DND-41 (cell line): Measurements from ENCODE around the gene MATN1.

Experiments
- ATAC-seq: fragments of 200-7000 bp; cut with Tn5 transposase; 3 replicates; pipeline ENCODE4 v1.9.1; 2021; ENCODE audit warnings: low read depth; ENCODE audit not compliant: insufficient read depth
- DNase-seq: peaks from one replicate; pipeline ENCODE4 v3.0.0-alpha.2; 2020
- H2AFZ ChIP-seq: 2 replicates; pipeline ENCODE4 v1.6.0; 2012; ENCODE audit warnings: low read depth, low read length
- H3K27ac ChIP-seq: 2 replicates; pipeline ENCODE4 v1.5.1; 2012; ENCODE audit warnings: low read length, inconsistent platforms
- H3K27me3 ChIP-seq: fragments of 200-600 bp; sonication (generic); 2 replicates; pipeline ENCODE4 v1.6.0; 2012; ENCODE audit warnings: low read length, mild to moderate bottlenecking, inconsistent platforms; ENCODE audit not compliant: insufficient read depth, poor library complexity
- H3K36me3 ChIP-seq: 2 replicates; pipeline ENCODE4 v1.5.1; 2012; ENCODE audit warnings: low read length, inconsistent platforms; ENCODE audit not compliant: insufficient read depth
- H3K4me1 ChIP-seq: 2 replicates; pipeline ENCODE4 v1.5.1; 2012; ENCODE audit warnings: mild to moderate bottlenecking, low read length; ENCODE audit not compliant: insufficient read depth
- H3K4me2 ChIP-seq: 2 replicates; pipeline ENCODE4 v1.6.0; 2012; ENCODE audit warnings: mild to moderate bottlenecking, moderate library complexity, low read length, inconsistent platforms; ENCODE audit not compliant: insufficient read depth
- H3K4me3 ChIP-seq, 2 experiments: fragments of 200-600 bp in 1 of 2; shearing (Covaris generic) in 1 of 2; 2 replicates each; pipeline ENCODE4 v1.5.1; 2012 to 2016; ENCODE audit warnings: inconsistent platforms in 2 of 2, low read length in 2 of 2, mild to moderate bottlenecking in 2 of 2, low read depth in 1 of 2, moderate library complexity in 1 of 2
- H3K79me2 ChIP-seq: 2 replicates; pipeline ENCODE4 v1.6.0; 2012; ENCODE audit warnings: low read length, inconsistent platforms; ENCODE audit not compliant: insufficient read depth
- H3K9ac ChIP-seq: 2 replicates; pipeline ENCODE4 v1.6.0; 2012; ENCODE audit warnings: low read depth, mild to moderate bottlenecking, inconsistent platforms, low read length, moderate library complexity
- H3K9me3 ChIP-seq: 2 replicates; pipeline ENCODE4 v1.5.1; 2012; ENCODE audit warnings: low read length, moderate library complexity, mild to moderate bottlenecking, inconsistent platforms; ENCODE audit not compliant: insufficient read depth, severe bottlenecking
- H4K20me1 ChIP-seq: 2 replicates; pipeline ENCODE4 v1.6.0; 2012; ENCODE audit warnings: low read length; ENCODE audit not compliant: insufficient read depth
- CTCF ChIP-seq: IDR thresholded peaks from 2 replicates; pipeline ENCODE4 v1.5.1; 2012; ENCODE audit warnings: borderline replicate concordance, low read length, moderate library complexity, mild to moderate bottlenecking; ENCODE audit not compliant: poor library complexity, severe bottlenecking; ENCODE audit errors: extremely low read depth
- EZH2 ChIP-seq: IDR thresholded peaks from 3 replicates; pipeline ENCODE4 v1.6.1; 2012; ENCODE audit warnings: borderline replicate concordance, low read depth, mild to moderate bottlenecking, moderate library complexity, low read length, inconsistent platforms; ENCODE audit not compliant: severe bottlenecking

Gene MATN1

GRCh38 chr1:30721812-30722537 lies 1.4 kb downstream of the MATN1 start:
- Histone ChIP-seq H3K27ac (no peak overlapping the region), H3K9ac (no peak overlapping the region), H3K4me1 (peaks cover 19% of the 10 kb centered on the region), H3K79me2 (no peaks in the 10 kb centered on the region), H3K4me2 (no peak overlapping the region), H3K27me3 (no peaks in the 10 kb centered on the region), H3K4me3 (no peak overlapping the region), H2AFZ (no peak overlapping the region), H3K9me3 (no peaks in the 10 kb centered on the region), H3K36me3 (no peaks in the 10 kb centered on the region), H4K20me1 (peaks cover 7% of the 10 kb centered on the region; the same call in 1 of the 2 replicates)
- ATAC-seq (no peak), DNase-seq (no peak)
- peak; percentile 2 for TF ChIP-seq CTCF
- TF ChIP-seq EZH2, result no peak

GRCh38 chr1:30721341-30721793 lies 2.0 kb downstream of the MATN1 start:
- no peak for DNase-seq
- H3K4me1 ChIP-seq, result peaks cover 19% of the 10 kb centered on the region
- H3K4me2 ChIP-seq, result no peak overlapping the region

GRCh38 chr1:30720271-30721223 lies 2.8 kb downstream of the MATN1 start:
- Histone ChIP-seq H3K9ac (no peak overlapping the region), H3K9me3 (no peaks in the 10 kb centered on the region), H3K27ac (no peak overlapping the region), H3K27me3 (no peaks in the 10 kb centered on the region), H3K4me1 (peaks cover 19% of the 10 kb centered on the region), H2AFZ (no peak overlapping the region), H3K4me3 (no peak overlapping the region), H3K79me2 (no peaks in the 10 kb centered on the region), H4K20me1 (peaks cover 7% of the 10 kb centered on the region; the same call in 1 of the 2 replicates), H3K36me3 (no peaks in the 10 kb centered on the region), H3K4me2 (no peak overlapping the region)
- no peak for TF ChIP-seq CTCF
- TF ChIP-seq EZH2, result no peak
- DNase-seq (no peak), ATAC-seq (no peak)

More at GRCh38 chr1:30721341-30721793, 2.0 kb downstream of the MATN1 start:
- ATAC-seq, result no peak
- H3K9me3 ChIP-seq, result no peaks in the 10 kb centered on the region
- TF ChIP-seq CTCF, result no peak
- TF ChIP-seq EZH2, result no peak
- H3K79me2 ChIP-seq, result no peaks in the 10 kb centered on the region
- no peak overlapping the region for H3K9ac ChIP-seq
- no peak overlapping the region for H3K4me3 ChIP-seq
- no peaks in the 10 kb centered on the region for H3K36me3 ChIP-seq
- H3K27me3 ChIP-seq, result no peaks in the 10 kb centered on the region
- H3K27ac ChIP-seq, result no peak overlapping the region
- H4K20me1 ChIP-seq, result peaks cover 7% of the 10 kb centered on the region; the same call in 1 of the 2 replicates
- no peak overlapping the region for H2AFZ ChIP-seq
